AML-193 (cell line): ENCODE results near the gene PID1.
"Not testable (repeated sequence)": the region's sequence is repeated elsewhere in the genome, so short reads cannot be mapped to it uniquely, and the experiment has no call there.

ENCODE experiments used
- DNase-seq, 2 experiments: peaks; one replicate each; lab custom pipeline; 2025; lab: John Stamatoyannopoulos, UW

The PID1 gene

DNA sequence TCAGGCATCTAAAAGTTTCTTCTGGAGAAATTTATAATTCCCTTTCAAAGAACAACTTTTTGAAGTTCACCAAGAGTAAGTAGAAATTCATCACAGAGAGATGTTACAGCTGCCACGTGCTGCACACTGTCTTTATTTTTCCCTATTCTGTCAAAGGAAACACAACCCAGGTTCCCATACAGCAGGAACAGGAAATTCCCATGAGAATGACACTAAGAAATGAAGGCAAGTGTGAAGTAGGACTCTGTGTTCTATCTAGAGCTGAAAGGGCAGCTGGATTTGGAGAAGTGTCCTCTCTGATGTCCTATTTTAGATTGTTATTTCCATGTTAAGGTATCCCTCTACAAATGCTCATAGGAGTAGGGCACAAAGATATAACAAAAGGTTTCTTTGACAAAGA is 58.8 kb downstream of the PID1 start:
- DNase-seq, result no peak

DNA sequence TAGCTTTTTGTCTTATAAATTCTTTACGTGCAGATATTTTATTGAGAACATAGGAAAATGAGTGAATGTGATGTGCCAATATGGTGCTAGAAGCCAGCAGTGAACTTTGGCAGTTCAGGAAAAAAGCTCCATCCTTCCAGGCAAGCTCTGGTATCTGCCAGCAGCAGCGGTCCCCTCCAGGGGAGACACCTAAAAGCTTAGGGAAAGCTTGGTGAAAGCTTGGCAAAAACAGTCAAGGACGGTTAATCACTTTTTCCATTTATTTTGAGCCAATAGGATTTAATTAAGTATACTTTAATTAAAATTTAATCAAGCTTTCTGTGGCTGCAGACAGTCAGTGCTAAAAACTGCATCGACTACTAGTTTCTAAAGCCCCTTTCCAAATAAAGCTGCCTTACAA is 60.4 kb downstream of the PID1 start:
- DNase-seq, result no peak

DNA sequence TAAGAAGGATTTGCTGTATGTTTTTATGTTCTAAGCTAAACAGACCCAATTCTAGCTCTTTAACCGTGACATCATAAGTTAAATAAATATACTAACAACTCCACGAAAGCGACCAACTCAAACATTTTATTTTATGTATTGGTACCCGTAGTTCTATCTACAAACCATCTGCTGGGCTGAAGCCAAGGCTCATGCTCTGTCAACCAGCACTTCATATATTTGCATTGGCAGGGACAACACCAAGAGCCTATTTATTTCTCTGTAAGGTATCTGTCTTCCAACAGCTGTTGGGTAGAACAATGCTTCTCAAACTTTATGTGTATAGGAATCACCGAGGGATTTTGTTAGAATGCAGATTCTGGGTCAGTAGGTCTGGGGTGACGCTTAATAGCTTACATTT is 64.5 kb downstream of the PID1 start:
- no peak for DNase-seq

DNA sequence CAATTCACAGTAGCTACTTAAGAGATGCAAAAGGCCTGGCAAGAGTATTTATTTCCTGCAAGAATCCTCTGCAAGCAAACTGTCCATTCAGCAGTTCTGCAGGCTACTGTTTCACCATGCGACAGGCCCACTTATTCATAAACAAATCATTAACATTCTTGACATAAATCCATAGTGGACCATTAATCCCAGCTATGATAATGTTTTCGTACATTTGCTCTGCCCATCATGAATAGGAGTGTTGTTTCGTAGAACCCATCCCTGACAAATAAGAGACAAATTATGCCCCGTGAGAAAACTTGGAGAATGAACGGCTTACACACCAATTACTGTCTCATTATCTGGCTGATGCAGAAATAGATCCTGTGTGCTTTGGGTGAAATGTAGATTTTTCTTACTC is 65.4 kb downstream of the PID1 start:
- DNase-seq, result no peak

DNA sequence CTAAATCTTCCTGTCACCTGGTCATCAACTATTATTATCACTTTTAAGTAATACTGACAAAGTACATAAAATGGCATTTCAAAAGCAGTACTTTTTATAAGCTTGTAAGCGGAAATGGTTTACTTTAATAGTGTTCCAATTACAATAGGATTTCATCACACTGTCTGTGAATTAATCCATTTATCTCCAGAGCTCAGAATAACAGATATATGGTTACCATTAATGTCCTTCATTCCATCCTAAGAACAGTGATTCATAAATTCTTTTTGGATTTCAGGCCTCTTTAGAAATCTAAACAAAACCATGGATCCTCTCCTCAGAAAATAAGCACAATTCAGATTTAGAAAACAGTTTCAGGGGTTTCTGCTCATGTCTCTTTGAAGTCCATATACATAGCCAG is 68.4 kb downstream of the PID1 start:
- DNase-seq, result no peak

DNA sequence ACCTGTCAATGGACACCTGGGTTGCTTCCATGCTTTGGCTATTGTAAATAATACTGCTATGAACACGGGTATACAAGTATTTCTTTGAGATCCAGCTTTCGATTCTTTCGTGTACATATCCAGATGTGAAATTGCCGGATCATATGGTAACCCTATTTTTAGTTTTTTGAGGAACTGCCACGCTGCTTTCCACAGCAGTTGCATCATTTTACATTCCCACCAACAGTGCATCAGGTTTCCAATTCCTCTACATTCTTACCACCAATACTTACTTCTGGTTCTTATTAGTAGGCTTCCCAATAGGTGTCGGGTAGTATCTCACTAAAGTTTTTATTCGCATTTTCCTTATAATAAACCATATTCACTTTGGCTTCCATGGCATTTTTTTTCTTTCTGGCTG is 69.6 kb downstream of the PID1 start:
- DNase-seq, result no peak

DNA sequence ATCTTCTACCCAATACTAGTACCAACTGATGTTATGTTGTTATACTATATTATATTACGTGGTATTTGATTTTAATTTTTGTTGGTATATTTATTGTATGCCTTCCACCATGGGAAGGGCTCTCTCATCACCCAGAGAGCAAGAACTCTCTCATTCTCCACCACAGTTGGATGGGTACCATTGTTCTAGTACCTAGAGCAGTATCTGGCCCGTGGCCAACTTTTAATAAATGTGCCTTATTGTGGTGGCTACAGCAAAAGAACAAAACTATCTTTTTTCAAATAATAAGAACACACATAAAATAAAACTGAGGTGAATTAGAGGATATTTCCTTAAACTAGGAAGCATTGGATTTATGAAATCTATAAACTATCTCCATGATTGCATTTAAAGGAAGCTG is 71.8 kb downstream of the PID1 start:
- no peak for DNase-seq

DNA sequence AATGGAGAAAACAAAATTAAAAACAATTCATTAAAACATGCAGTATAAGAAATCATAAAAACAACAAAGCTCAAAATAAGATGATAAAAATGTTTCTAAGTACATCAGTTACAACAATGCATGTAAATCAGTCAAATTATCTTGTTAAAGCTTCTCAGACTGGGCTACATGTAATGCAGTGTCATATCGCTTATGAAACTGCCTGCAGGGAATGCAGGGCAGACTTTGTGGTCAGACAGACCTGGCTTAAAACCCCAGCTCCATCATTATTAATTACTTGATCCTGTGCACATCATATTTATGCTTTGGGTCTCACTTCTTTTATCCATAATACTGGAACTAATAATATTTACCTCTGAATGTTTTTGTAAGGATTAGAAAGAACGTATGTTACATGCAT is 74.6 kb downstream of the PID1 start:
- DNase-seq, result no peak

DNA sequence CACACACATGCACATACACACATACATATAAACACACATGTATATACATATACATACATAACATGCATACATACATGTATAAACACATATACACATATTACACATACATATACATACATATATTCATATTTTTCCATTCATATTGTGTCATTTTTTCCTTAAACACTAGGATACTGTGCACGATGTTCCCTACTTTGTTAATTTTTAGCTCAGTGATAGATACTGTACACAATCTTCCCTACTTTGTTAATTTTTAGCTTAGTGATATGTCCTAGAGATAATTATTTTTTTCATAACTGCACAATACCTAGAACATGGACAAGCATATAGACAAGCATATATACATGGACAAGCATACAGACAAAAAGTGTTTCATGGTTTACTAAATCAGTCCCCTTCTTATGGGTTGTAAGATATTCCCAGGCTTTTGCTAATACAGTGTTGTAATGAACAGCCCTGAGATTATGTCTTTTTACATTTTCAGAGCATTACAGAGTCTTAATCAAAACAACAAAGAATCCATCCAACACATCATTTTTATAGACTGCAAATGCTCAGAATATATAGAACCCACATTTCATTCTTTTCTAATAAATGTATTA is 75.6 kb downstream of the PID1 start:
- no peak for DNase-seq

DNA sequence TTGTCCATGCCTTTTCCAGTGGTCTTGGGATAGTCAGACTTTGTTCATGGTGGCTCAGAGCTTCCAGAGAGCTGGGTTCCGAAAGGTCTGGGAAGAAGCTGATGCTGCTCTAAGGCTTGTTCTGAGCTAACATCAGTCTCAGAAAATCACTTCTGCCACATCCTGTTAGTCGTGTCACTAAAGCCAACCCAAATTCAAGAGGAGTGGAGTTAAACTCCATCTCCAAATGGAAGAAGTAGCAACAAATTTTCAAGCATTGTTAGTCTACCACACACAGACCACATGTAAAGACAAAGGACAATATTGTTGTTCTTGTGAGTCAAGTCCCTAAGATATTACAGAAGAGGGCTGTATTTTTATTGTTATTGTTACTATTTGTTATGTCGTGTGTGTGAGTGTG is 77.8 kb downstream of the PID1 start:
- DNase-seq, result no peak

DNA sequence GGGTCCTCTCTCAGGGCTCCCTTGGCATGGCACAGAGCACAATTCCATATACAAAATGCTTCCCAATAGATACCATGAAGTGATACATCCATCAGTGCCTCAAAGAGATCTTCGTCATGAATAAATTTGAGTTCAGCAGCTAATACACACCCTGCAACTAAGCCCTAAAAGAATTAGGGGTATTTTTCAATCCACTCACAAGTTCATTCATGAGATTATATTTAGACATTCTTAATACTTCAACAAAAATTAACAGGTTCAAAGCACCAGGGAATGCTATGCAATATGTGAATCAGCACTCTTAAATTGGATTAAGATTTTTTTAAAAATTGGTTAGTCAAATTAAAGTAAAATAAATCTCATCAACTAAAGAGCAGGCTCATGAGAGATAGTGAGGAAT is 79.7 kb downstream of the PID1 start:
- no peak for DNase-seq

DNA sequence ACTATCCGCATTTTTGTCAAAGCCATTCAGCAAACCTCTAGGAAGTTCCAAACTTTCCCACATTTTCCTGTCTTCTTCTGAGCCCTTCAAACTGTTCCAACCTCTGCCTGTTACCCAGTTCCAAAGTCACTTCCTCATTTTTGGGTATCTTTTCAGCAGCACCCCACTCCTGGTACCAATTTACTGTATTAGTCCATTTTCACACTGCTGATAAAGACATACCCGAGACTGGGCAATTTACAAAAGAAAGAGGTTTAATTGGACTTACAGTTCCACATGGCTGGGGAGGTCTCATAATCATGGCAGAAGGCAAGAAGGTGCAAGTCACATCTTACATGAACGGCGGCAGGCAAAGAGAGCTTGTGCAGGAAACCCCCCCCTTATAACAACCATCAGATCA is 84.0 kb downstream of the PID1 start:
- DNase-seq, result not testable (repeated sequence)

DNA sequence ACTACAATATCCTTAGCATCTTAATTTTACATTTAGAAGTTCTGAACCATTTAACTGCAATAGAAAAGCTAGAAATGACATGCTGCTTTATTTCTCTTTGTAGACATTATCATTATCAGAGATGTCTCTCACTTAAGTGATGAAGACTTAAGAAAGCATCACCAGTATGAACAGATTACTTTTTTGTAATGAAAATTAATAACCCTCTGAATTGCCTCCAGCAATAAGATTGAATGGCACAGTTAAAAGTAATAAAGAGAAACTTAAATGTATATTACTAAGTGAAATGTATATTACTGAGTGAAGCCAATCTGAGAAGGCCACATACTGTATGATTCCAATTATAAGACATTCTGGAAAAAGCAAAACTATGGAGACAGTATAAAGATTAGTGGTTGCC is 89.4 kb downstream of the PID1 start:
- DNase-seq, result no peak

DNA sequence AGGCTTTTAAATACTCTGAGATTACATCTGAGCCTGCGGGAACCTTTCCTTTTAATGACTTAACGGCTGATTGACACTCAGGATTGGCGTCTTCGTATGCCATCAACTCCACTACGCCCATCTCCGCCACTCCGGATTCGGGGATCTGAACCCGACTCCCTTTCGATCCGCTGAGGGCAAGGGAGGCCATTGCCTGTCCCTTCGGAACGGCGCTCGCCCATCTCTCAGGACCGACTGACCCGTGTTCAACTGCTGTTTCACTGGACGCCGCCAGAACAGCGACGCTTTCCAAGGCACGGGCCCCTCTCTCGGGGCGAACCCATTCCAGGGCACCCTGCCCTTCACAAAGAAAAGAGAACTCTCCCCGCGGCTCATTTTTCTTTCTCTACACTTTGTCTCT is 90.4 kb downstream of the PID1 start:
- DNase-seq, result no peak

DNA sequence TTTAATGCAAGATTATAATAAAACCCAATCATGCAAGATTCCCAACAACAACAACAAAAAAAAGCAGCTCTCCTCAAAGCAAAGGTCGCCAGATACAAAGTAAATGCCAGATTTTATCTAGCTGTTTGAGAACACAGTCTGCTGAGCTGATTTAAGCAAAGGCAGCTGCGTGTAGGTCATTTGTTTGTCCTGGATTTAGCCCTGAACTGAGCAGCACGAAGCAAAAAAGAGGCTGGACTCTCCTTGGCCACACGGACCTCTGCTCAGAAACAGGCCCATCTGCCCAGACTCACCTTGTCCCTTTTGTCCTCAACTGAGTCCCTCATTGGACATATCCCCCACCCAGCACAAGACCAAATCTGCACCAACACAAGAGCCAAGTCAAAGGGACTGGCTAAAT is 91.5 kb downstream of the PID1 start:
- no peak for DNase-seq

DNA sequence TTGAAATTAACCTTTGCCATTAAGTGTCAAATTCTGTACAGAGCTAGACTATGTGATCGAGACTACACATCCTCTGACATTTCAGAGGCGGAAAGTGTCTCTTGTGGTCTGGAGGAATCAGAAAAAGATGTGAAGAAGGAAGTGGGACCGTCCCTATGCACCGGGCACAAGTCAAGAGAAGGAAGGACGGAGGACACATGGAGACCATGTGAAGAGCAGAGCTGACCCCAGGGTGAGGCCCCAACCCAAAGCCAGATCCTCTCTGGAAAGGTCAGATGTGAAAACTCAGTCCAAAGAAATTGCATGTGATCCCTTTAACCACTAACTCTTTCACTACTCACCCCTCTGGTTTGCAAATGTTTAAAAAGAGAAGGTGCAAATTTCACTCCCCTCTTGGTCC is 92.4 kb downstream of the PID1 start:
- DNase-seq, result no peak

DNA sequence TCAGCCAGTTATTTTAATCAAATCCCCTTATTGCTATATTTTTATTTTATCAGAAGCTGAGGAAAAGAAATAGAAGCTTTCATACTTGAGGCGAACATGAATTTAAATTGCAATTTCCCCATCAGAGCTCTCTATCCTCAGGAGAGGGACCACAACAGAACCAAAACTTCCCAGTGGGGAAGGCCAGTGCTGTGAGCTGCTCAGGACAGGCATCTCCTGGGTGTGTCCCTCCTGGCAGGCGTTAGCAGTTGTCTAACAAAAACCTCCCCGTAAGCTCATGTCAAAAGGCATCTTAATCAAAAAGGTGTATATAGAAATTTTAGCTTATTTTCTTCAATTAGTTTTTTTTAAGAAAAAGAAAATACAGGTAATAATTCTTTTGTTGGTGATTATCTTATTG is 93.0 kb downstream of the PID1 start:
- DNase-seq, result no peak

DNA sequence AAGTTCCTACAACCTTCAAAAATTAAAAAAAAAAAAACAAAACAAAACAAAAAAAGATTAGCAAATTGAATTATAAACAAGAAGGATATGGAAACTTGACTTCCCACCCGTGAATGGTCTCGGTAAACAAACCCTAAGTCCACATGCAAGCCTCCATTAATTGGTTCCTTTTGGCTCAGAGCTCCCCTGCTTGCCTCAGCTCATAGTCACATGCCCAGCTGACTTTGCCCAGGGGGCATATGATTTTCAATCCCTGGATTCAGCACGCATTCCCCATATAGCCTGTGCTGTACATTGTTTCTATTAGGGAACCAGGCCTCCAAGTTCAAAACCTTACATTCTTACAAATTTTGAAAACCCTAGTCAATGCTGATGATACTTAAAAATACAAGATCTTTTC is 95.0 kb downstream of the PID1 start:
- DNase-seq, result no peak

DNA sequence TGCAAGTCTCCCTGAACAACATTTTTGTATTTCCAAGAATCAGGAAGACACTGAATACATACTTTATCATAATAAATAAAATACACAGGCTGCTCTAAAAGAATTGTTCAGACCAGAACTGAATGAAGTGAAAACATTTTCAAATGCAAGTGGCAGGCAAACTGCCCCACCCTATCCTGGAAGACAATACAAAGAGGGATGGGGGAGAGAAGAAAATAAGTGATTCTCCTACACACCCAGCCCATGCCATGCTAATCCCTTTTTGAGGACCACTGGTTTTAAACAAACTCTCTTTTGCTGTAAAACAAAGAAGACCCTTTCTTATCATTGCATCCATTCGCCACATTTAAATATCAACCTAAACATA is 95.6 kb downstream of the PID1 start:
- no peak for DNase-seq

DNA sequence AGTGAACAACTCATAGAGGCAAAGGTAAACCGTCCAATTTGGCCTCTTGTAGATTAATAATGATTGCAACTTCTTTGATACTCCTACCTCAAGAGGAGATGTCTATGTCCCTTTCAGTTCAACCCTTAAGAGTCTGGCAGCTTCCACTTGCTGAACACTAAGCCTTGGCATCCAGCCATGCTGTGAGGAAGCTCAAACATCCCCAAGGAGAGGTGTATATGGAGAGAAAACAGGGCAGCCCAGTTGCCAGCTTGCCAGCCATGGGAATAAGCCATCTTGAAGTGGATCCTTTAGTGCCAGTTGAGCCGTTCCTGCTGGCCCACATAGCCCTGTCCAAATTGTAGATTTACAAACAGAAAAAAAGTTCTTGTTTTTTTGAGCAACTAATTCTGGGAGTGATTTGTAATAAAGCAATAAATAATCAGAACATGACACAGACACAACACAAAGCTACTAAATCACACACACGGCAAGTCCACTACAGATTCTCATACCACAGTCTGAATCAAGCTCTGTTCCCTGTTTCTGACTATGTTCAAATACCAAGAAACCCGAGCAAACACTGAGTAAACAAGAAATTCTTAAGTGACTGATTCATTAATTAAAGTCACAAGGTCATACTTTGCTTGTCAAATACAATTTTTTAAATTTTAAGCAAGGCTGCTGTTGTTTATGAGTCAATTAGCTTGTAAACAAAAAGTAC is 96.1 kb downstream of the PID1 start:
- DNase-seq, result no peak

DNA sequence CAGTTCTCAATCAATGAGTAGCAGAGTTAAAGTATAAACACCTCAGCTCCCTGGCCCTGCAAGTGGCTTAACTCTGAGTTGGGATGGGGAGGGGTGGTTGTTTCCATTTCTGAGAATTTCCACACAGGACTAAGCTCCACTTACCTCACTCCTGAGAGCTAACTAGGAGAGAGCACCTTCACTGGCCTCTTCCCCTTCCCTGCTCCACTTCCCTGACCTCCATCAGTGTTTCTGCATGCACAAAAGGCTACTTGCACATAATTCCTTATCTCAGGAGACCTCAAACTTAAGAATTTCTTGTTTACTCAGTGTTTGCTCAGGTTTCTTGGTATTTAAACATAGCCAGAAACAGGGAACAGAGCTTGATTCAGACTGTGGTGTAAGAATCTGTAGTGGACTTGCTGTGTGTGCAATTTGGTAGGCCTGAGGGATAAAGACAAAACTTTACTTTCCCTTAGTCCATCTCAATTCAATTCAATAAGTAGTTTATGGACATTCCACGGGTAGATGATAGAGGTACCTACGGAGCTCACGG is 97.2 kb downstream of the PID1 start:
- DNase-seq, result no peak

DNA sequence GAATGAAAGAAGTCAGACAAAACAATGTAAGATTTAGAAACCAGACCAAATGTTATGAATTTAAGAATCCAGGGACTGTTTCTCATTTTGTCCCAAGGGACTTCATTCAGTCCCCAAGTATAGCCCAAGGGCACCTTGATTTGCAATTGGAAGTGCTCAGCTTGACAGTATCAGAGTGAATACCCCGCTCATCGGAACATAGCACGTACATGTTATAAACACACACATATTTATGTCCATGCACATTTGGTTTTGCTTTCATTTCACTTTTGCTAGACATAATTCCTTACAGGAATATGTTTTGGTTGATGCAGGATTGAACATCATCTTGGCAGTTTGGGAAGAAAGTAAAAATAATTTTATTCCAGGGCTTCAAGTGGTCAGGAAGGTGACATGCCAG is 100.2 kb downstream of the PID1 start:
- DNase-seq, result no peak

DNA sequence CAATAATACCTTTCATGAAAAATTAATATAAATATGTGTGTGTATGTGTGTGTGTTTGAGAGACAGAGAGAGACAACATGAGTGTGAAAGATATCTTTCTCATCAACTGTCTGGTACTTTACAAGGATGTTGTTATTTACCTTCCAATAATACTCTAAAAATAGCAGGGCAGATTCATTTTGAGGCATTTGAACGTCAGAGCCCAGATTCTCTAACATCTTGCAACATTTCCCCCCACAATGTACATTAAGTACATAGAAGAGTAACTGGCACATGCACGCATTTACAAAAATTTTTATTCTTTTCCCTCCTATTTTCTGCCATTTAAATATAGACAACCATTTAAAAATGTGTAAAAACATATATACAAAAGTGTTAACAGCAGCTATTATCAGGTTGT is 100.9 kb downstream of the PID1 start:
- DNase-seq, result no peak

DNA sequence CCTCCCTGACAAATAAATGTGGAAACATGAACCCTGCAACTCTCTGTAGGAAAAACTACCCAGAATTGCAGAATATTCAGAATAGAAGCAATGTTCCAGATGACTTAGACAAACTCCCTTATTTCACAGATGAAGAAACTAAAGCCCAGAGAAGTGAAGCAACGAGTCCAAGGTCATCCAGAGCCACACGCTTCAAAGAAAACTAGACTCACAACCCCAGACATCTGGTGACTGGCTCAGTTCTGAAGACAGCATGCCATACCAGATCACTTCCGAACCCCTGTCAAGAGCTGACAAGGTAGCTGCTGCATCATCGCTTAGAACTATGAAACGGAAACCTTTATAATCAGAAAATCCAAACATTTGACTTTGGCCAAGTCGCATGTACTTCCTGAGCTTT is 101.3 kb downstream of the PID1 start:
- no peak for DNase-seq
